ENCODE measurements around the gene ZNF526. TPM values are rescaled to one million over a fixed set of nuclear protein-coding genes. Genes with fewer than 3 reads are reported as not detected.

ZNF526 gene
- total and polyA plus RNA-seq, 12 donors: 2.0 to 12.5 (median 6.2) TPM

GRCh38 chr19:42201489-42202289, 18.4 kb upstream of the ZNF526 start:
- H3K36me3 ChIP-seq (replicated peaks in 1 of 2): peaks cover 0 to 71% of the 10 kb centered on the region in 2 donors
- H3K4me1 ChIP-seq (replicated peaks in 1 of 2): peaks cover 0 to 47% of the 10 kb centered on the region in 2 donors
- WGBS, 4 donors: 48 to 55% (median 51%) methylated on average over 5 to 6 of the region's 6 CpGs
- H3K9me3 ChIP-seq (replicated peaks in 1 of 3): no peaks in the 10 kb centered on the region
- no peaks in the 10 kb centered on the region for H3K27me3 ChIP-seq
- H3K27ac ChIP-seq: peak overlapping the region in 3 of 5 donors; percentile 44 to 88 (median 75)
- H3K4me3 ChIP-seq: no peak overlapping the region
- DNase-seq: peak in 4 of 7 donors; percentile 30 to 61 (median 47)
- intact Hi-C loops (cut with DNase I): no loop called here
- no peak for TF ChIP-seq POLR2A (IDR thresholded peaks at IDR 0.05)
- no peak for TF ChIP-seq CTCF (IDR thresholded peaks at IDR 0.05)

- intact Hi-C loops (cut with DNase I): no loop called here
- H3K9me3 ChIP-seq (replicated peaks in 1 of 3): no peaks in the 10 kb centered on the region
- peaks cover 0 to 76% of the 10 kb centered on the region in 2 donors for H3K36me3 ChIP-seq (replicated peaks in 1 of 2)
- peaks cover 0 to 47% of the 10 kb centered on the region in 2 donors for H3K4me1 ChIP-seq (replicated peaks in 1 of 2)
- WGBS, 4 donors: 68 to 80% (median 75%) methylated on average over 5 of the region's 5 CpGs
- DNase-seq: peak in 1 of 7 donors; percentile 2
- TF ChIP-seq CTCF (IDR thresholded peaks at IDR 0.05): no peak
- TF ChIP-seq POLR2A (IDR thresholded peaks at IDR 0.05): no peak
- H3K27me3 ChIP-seq: no peaks in the 10 kb centered on the region
- H3K4me3 ChIP-seq: no peak overlapping the region
- H3K27ac ChIP-seq: peak overlapping the region in 2 of 5 donors; percentile 75 to 88
Observed at GRCh38 chr19:42202290-42202880, 17.7 kb upstream of the ZNF526 start.

GRCh38 chr19:42203700-42204099, 16.4 kb upstream of the ZNF526 start:
- Histone ChIP-seq H3K4me1 (replicated peaks in 1 of 2) (peaks cover 0 to 54% of the 10 kb centered on the region in 2 donors), H3K27ac (no peak overlapping the region), H3K36me3 (replicated peaks in 1 of 2) (peaks cover 0 to 82% of the 10 kb centered on the region in 2 donors), H3K4me3 (no peak overlapping the region), H3K9me3 (replicated peaks in 1 of 3) (no peaks in the 10 kb centered on the region), H3K27me3 (no peaks in the 10 kb centered on the region)
- 89 to 100% (median 98%) methylated on average over 2 of the region's 2 CpGs for WGBS, 4 donors
- peak in 1 of 7 donors; percentile 2 for DNase-seq
- TF ChIP-seq CTCF (IDR thresholded peaks at IDR 0.05): no peak
- intact Hi-C loops (cut with DNase I): no loop called here

GRCh38 chr19:42204664-42205063, 15.4 kb upstream of the ZNF526 start:
- TF ChIP-seq CTCF (IDR thresholded peaks at IDR 0.05): no peak
- no peak for TF ChIP-seq POLR2A (IDR thresholded peaks at IDR 0.05)

More at GRCh38 chr19:42204664-42205063, 15.4 kb upstream of the ZNF526 start:
- 87 to 96% (median 92%) methylated on average over 4 to 6 of the region's 6 CpGs for WGBS, 4 donors
- no peak overlapping the region for H3K27ac ChIP-seq
- no peak overlapping the region for H3K4me3 ChIP-seq
- H3K4me1 ChIP-seq (replicated peaks in 1 of 2): peaks cover 0 to 46% of the 10 kb centered on the region in 2 donors
- no peaks in the 10 kb centered on the region for H3K27me3 ChIP-seq
- intact Hi-C loops (cut with DNase I): no loop called here
- peaks cover 0 to 82% of the 10 kb centered on the region in 2 donors for H3K36me3 ChIP-seq (replicated peaks in 1 of 2)
- DNase-seq: peak in 1 of 7 donors; percentile 1
- H3K9me3 ChIP-seq (replicated peaks in 1 of 3): no peaks in the 10 kb centered on the region

All from adrenal gland (tissue), 12 donors.